Suprapubic skin (tissue), 4 donors: ENCODE measurements around the gene CMTM8. TPM values are rescaled to one million over a fixed set of nuclear protein-coding genes. Genes with fewer than 3 reads are reported as not detected.

Experiments used
- DNase-seq, 2 donors: peaks; one replicate each; pipeline ENCODE4 v3.0.0-alpha.2; 2019; ENCODE audit warnings: low spot score in 2 of 2
- H3K27ac ChIP-seq: fragments of 200-600 bp; sonication (generic); one replicate; pipeline ENCODE4 v1.5.1; 2019
- H3K27me3 ChIP-seq: fragments of 200-600 bp; sonication (generic); one replicate; pipeline ENCODE4 v1.5.1; 2019
- H3K36me3 ChIP-seq: fragments of 200-600 bp; sonication (generic); one replicate; pipeline ENCODE4 v1.5.1; 2019
- H3K4me1 ChIP-seq: fragments of 200-600 bp; sonication (generic); one replicate; pipeline ENCODE4 v1.5.1; 2019
- H3K4me3 ChIP-seq: fragments of 200-600 bp; sonication (generic); one replicate; pipeline ENCODE4 v1.5.1; 2019; ENCODE audit warnings: mild to moderate bottlenecking
- H3K9me3 ChIP-seq: fragments of 200-600 bp; sonication (generic); one replicate; pipeline ENCODE4 v1.5.1; 2019
- CTCF ChIP-seq, 2 donors: fragments of 200-600 bp in 1 of 2; fragments of 450-650 bp in 1 of 2; sonication (generic) in 1 of 2; IDR thresholded peaks; one replicate each; pipeline ENCODE4 v1.5.1; 2016 to 2019; ENCODE audit warnings: antibody characterized with exemption in 2 of 2, mild to moderate bottlenecking in 1 of 2, moderate library complexity in 1 of 2
- EP300 ChIP-seq: sonication (generic); formaldehyde crosslinking; IDR thresholded peaks from one replicate; pipeline ENCODE4 v1.6.1; 2017; ENCODE audit warnings: antibody characterized with exemption
- POLR2A ChIP-seq, 2 donors: fragments of 450-650 bp; IDR thresholded peaks; one replicate each; pipeline ENCODE4 v1.6.1; 2017; ENCODE audit warnings: antibody characterized with exemption in 2 of 2, mild to moderate bottlenecking in 2 of 2, moderate library complexity in 2 of 2
- POLR2AphosphoS5 ChIP-seq, 3 donors: sonication (generic); formaldehyde crosslinking; IDR thresholded peaks; one replicate each; pipeline ENCODE4 v1.6.1; 2017; ENCODE audit warnings: antibody characterized with exemption in 3 of 3
- WGBS: methylation state at CpG from one replicate; pipeline ENCODE4 v1.1.5; 2018; 5-methylcytosine and 5-hydroxymethylcytosine counted together
- total RNA-seq, 4 donors: library from RNA; depleted of rRNA; stranded (reverse); fragments of >200 nt; gene quantifications; one replicate each; pipeline ENCODE4 v1.1.0, GENCODE V29; 2016

The CMTM8 gene
- total RNA-seq, 4 donors from 2014 or later, result 7.4 to 16.3 (median 10.6) TPM

GRCh38 chr3:32347343-32348125, 109.1 kb downstream of the CMTM8 start:
- DNase-seq, result no peak
- H3K27ac ChIP-seq, result no peak overlapping the region
- no peaks in the 10 kb centered on the region for H3K9me3 ChIP-seq

DNA sequence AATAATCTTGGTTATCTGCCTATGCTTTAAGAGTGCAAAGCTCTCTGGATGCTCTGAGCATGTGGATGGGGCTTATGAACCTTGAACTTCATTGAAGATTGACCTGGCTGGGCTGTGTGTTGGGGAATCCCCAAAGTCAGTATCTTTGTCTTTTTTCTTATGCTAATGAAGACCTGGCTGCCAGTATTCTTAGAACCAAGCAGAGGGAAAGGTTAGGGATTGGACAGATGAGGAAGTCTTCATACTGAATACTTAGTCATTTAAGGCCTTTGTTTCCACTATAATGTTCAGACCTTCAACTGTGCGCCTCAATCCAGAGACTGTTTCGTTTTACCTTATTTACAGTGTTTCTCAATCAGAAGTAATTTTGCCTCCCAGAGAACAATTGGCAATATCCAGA, 110.7 kb downstream of the CMTM8 start:
- 72% methylated on average over 2 of the region's 2 CpGs for WGBS
- no peak for TF ChIP-seq POLR2A (IDR thresholded peaks at IDR 0.05)
- TF ChIP-seq POLR2AphosphoS5 (IDR thresholded peaks at IDR 0.05), result no peak
- no peak for TF ChIP-seq EP300
- no peak for TF ChIP-seq CTCF (IDR thresholded peaks at IDR 0.05)
- no peak overlapping the region for H3K27ac ChIP-seq
- no peaks in the 10 kb centered on the region for H3K4me1 ChIP-seq
- H3K36me3 ChIP-seq, result no peaks in the 10 kb centered on the region
- no peak overlapping the region for H3K4me3 ChIP-seq
- no peaks in the 10 kb centered on the region for H3K9me3 ChIP-seq
- no peak for DNase-seq
- H3K27me3 ChIP-seq, result no peaks in the 10 kb centered on the region

More at GRCh38 chr3:32347343-32348125, 109.1 kb downstream of the CMTM8 start:
- Histone ChIP-seq H3K36me3 (no peaks in the 10 kb centered on the region), H3K4me3 (no peak overlapping the region), H3K27me3 (no peaks in the 10 kb centered on the region), H3K4me1 (no peaks in the 10 kb centered on the region)
- WGBS, result 70% methylated on average over 11 of the region's 11 CpGs
- TF ChIP-seq CTCF (IDR thresholded peaks at IDR 0.05) (no peak), POLR2A (IDR thresholded peaks at IDR 0.05) (no peak), EP300 (no peak), POLR2AphosphoS5 (IDR thresholded peaks at IDR 0.05) (no peak)

GRCh38 chr3:32352563-32352962, 114.1 kb downstream of the CMTM8 start:
- Histone ChIP-seq H3K9me3 (no peaks in the 10 kb centered on the region), H3K4me3 (no peak overlapping the region), H3K27ac (no peak overlapping the region), H3K27me3 (no peaks in the 10 kb centered on the region), H3K36me3 (no peaks in the 10 kb centered on the region), H3K4me1 (no peaks in the 10 kb centered on the region)
- TF ChIP-seq POLR2AphosphoS5 (IDR thresholded peaks at IDR 0.05) (no peak), EP300 (no peak), CTCF (IDR thresholded peaks at IDR 0.05) (no peak), POLR2A (IDR thresholded peaks at IDR 0.05) (no peak)
- no peak for DNase-seq

DNA sequence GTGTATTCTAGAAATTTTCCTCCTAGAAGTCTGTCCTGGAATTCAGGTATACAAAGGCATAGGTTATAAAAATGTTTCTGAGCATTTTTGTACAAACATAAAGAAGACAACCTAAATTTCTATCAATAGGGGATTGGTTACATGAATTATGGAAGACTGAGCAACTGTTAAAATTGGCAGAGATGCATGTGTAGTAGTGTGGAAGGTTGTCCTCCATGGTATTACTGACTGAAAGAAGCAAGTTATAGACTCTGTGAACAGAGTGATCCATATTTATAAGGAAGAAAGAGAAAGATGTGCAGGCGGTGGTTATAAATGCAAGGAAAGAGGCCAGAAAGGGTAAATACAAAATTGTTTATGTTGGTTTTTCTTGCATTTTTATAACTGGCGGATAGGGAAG, 114.9 kb downstream of the CMTM8 start:
- no peaks in the 10 kb centered on the region for H3K4me1 ChIP-seq
- no peaks in the 10 kb centered on the region for H3K9me3 ChIP-seq
- no peak overlapping the region for H3K4me3 ChIP-seq
- TF ChIP-seq EP300 (no peak), POLR2AphosphoS5 (IDR thresholded peaks at IDR 0.05) (no peak), POLR2A (IDR thresholded peaks at IDR 0.05) (no peak), CTCF (IDR thresholded peaks at IDR 0.05) (no peak)
- no peak for DNase-seq
- no peaks in the 10 kb centered on the region for H3K27me3 ChIP-seq
- H3K36me3 ChIP-seq, result no peaks in the 10 kb centered on the region
- 94% methylated on average over 2 of the region's 2 CpGs for WGBS
- no peak overlapping the region for H3K27ac ChIP-seq

DNA sequence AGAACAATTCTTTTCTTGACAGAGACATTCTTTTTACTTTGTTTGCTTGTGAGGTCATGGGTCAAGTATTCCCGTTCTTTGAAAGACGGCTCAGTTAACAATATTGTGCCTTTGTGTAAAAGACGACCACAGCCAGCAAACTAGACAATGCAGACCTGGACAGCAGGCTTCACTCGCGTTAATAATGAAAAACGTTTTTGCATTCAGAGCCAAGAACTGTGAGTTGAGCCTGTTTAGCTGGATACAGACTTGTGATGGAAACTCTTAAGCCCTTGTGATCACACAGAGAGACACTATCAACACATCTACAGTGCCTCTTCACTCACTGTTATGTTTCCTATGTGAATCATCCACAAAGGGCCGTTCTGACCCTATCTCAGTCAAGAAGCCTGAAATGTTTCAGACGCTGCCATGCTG, 115.9 kb downstream of the CMTM8 start:
- H3K27me3 ChIP-seq, result no peaks in the 10 kb centered on the region
- no peaks in the 10 kb centered on the region for H3K9me3 ChIP-seq
- TF ChIP-seq POLR2AphosphoS5 (IDR thresholded peaks at IDR 0.05) (no peak), POLR2A (IDR thresholded peaks at IDR 0.05) (no peak), CTCF (IDR thresholded peaks at IDR 0.05) (no peak), EP300 (no peak)
- H3K4me1 ChIP-seq, result no peaks in the 10 kb centered on the region
- H3K4me3 ChIP-seq, result no peak overlapping the region
- H3K27ac ChIP-seq, result no peak overlapping the region
- no peak for DNase-seq
- H3K36me3 ChIP-seq, result no peaks in the 10 kb centered on the region
- WGBS, result 68% methylated on average over 8 of the region's 8 CpGs
